GM12878 (cell line): Measurements from ENCODE around the gene SEMA5A. TPM values are rescaled to one million over a fixed set of nuclear protein-coding genes. Genes with fewer than 3 reads are reported as not detected.

Experiments used
- ATAC-seq: fragments of 200-7000 bp; cut with Tn5 transposase; 3 replicates; pipeline ENCODE4 v1.9.1; 2020; ENCODE audit warnings: mild to moderate bottlenecking, moderate library complexity
- BruUV-seq: library from RNA; stranded (reverse); fragments of 400-500 nt; replicated peaks from 2 replicates; lab custom pipeline; 2021; lab: Mats Ljungman, UMichigan
- CTCF ChIA-PET: fragments of 300-600 bp; sonication (Branson Sonifier 250); formaldehyde crosslinking; extraction: SDS; loops from one replicate; lab custom pipeline; 2021; ENCODE audit warnings: inconsistent platforms; lab: Yijun Ruan, JAX
- POLR2A ChIA-PET: fragments of 350-600 bp; formaldehyde crosslinking; extraction: SDS; loops from one replicate; lab custom pipeline; 2021; ENCODE audit warnings: inconsistent platforms; lab: Charles Lee
- RAD21 ChIA-PET: fragments of 300-600 bp; sonication (Branson Sonifier 250); formaldehyde crosslinking; loops from one replicate; lab custom pipeline; 2023; ENCODE audit warnings: antibody characterized with exemption; ENCODE audit not compliant: unreplicated experiment; lab: Charles Lee
- SMC1A ChIA-PET: fragments of 300-600 bp; sonication (Branson Sonifier 250); formaldehyde crosslinking; loops from one replicate; lab custom pipeline; 2023; ENCODE audit not compliant: unreplicated experiment, uncharacterized antibody; lab: Charles Lee
- DNase-seq: peaks from one replicate; pipeline ENCODE4 v3.0.0-alpha.2; 2011; ENCODE audit warnings: low read depth, low spot score
- FAIRE-seq: peaks from 3 replicates; lab custom pipeline; 2011; peaks lifted over from hg19 to GRCh38; lab: Jason Lieb, UNC
- H2AFZ ChIP-seq: 2 replicates; pipeline ENCODE4 v1.6.0; 2011; ENCODE audit warnings: low read depth, low read length, control low read depth; ENCODE audit not compliant: control insufficient read depth
- H3K27ac ChIP-seq: 2 replicates; pipeline ENCODE4 v1.5.1; 2011; ENCODE audit warnings: control low read depth; ENCODE audit not compliant: control insufficient read depth, insufficient read depth
- H3K27me3 ChIP-seq, 2 experiments: replicated peaks in 1 of 2; 2 replicates each; pipeline versions ENCODE4 v1.6.0 to v1.6.1; 2011; ENCODE audit warnings: low read length in 1 of 2; ENCODE audit not compliant: control insufficient read depth in 2 of 2, insufficient read depth in 2 of 2
- H3K36me3 ChIP-seq, 2 experiments: 2 replicates each; pipeline ENCODE4 v1.5.1; 2011; ENCODE audit warnings: low read length in 1 of 2; ENCODE audit not compliant: control insufficient read depth in 2 of 2, insufficient read depth in 2 of 2
- H3K4me1 ChIP-seq: 2 replicates; pipeline ENCODE4 v1.6.1; 2011; ENCODE audit warnings: mild to moderate bottlenecking, low read length, moderate library complexity, mixed read lengths; ENCODE audit not compliant: control insufficient read depth, insufficient read depth
- H3K4me2 ChIP-seq: 2 replicates; pipeline ENCODE4 v1.6.0; 2011; ENCODE audit warnings: control low read depth; ENCODE audit not compliant: control insufficient read depth, insufficient read depth
- H3K4me3 ChIP-seq: fragments of 200-600 bp; sonication (generic); 2 replicates; pipeline ENCODE4 v1.5.1; 2016
- H3K79me2 ChIP-seq: 2 replicates; pipeline ENCODE4 v1.6.0; 2011; ENCODE audit warnings: low read length; ENCODE audit not compliant: control insufficient read depth, insufficient read depth
- H3K9ac ChIP-seq: 2 replicates; pipeline ENCODE4 v1.8.0; 2011; ENCODE audit warnings: low read length, control low read depth, mixed read lengths; ENCODE audit not compliant: control insufficient read depth, insufficient read depth
- H3K9me3 ChIP-seq: replicated peaks from 3 replicates; pipeline ENCODE4 v1.5.1; 2011; ENCODE audit warnings: mild to moderate bottlenecking, low read length; ENCODE audit not compliant: control insufficient read depth, insufficient read depth
- H4K20me1 ChIP-seq: 2 replicates; pipeline ENCODE4 v1.6.0; 2011; ENCODE audit not compliant: control insufficient read depth, insufficient read depth
- BCL11A ChIP-seq: IDR thresholded peaks from 2 replicates; pipeline ENCODE4 v1.6.1; 2011; ENCODE audit warnings: low read depth, low read length
- CBX3 ChIP-seq: fragments of 200-600 bp; sonication (generic); IDR thresholded peaks from 2 replicates; pipeline ENCODE4 v1.6.1; 2016; ENCODE audit warnings: low read depth, borderline replicate concordance
- CREB1 ChIP-seq: IDR thresholded peaks from 2 replicates; pipeline ENCODE4 v1.6.1; 2012; ENCODE audit warnings: low read depth, mild to moderate bottlenecking, inconsistent platforms
- FOS ChIP-seq: IDR thresholded peaks from 3 replicates; pipeline ENCODE4 v1.6.1; 2011; ENCODE audit warnings: borderline replicate concordance; ENCODE audit not compliant: insufficient read length; ENCODE audit errors: extremely low read depth
- GABPA ChIP-seq: IDR thresholded peaks from 2 replicates; pipeline ENCODE4 v1.6.1; 2014; ENCODE audit warnings: antibody characterized with exemption, low read depth, mild to moderate bottlenecking, inconsistent platforms
- MTA2 ChIP-seq: fragments of 450-650 bp; IDR thresholded peaks from 2 replicates; pipeline ENCODE4 v1.6.1; 2016; ENCODE audit warnings: low read depth, mild to moderate bottlenecking, moderate library complexity
- MTA3 ChIP-seq: IDR thresholded peaks from 2 replicates; pipeline ENCODE4 v1.6.1; 2012; ENCODE audit warnings: low read length, inconsistent platforms, borderline replicate concordance
- MXI1 ChIP-seq: fragments of 150-350 bp; IDR thresholded peaks from 2 replicates; pipeline ENCODE4 v1.6.1; 2011; ENCODE audit warnings: low read depth, mild to moderate bottlenecking, inconsistent platforms, low read length, improper control_type of control experiment
- RBBP5 ChIP-seq: fragments of 200-600 bp; sonication (generic); conservative IDR thresholded peaks from 2 replicates; pipeline ENCODE4 v1.6.1; 2016
- SMAD5 ChIP-seq: IDR thresholded peaks from 2 replicates; pipeline ENCODE4 v1.6.1; 2016; ENCODE audit warnings: antibody characterized with exemption, low read depth
- STAT1 ChIP-seq: fragments of 450-650 bp; conservative IDR thresholded peaks from 2 replicates; pipeline ENCODE4 v1.6.1; 2014; ENCODE audit warnings: antibody characterized with exemption, mild to moderate bottlenecking
- STAT3 ChIP-seq: IDR thresholded peaks from 2 replicates; pipeline ENCODE4 v1.6.1; 2011; ENCODE audit warnings: low read depth, low read length, improper control_type of control experiment
- ZNF384 ChIP-seq: IDR thresholded peaks from 2 replicates; pipeline ENCODE4 v1.6.1; 2012; ENCODE audit warnings: low read depth, mild to moderate bottlenecking, low read length, improper control_type of control experiment, borderline replicate concordance
- WGBS: methylation state at CpG from one replicate; pipeline ENCODE4 v1.1.6; 2016; ENCODE audit warnings: low lambda C conversion rate; ENCODE audit not compliant: insufficient replicate concordance, insufficient coverage; ENCODE audit errors: missing lambda C conversion rate; 5-methylcytosine and 5-hydroxymethylcytosine counted together
- in situ Hi-C: fragments of 300-500 bp; cut with MboI; formaldehyde crosslinking; loops from 9 replicates; pipeline ENCODE4 v1.14.3; 2018; ENCODE audit warnings: mixed read lengths
- intact Hi-C: fragments of 100-400 bp; cut with micrococcal nuclease; formaldehyde crosslinking; loops from one replicate; pipeline ENCODE4 v1.14.2; 2022; ENCODE audit not compliant: unreplicated experiment
- polyA plus RNA-seq, 11 experiments: library from polyadenylated mRNA; depleted of rRNA in 4 of 11; unstranded in 6 of 11; stranded (reverse) in 5 of 11; fragments of >200 nt; fragmentation: Nextera tagmentation in 4 of 11; fragmentation: Illumina TruSeq in 1 of 11; extraction: Ambion mirVana in 4 of 11; extraction: Trizol in 1 of 11; gene quantifications; 1 replicate in 1 of 11; 2 replicates in 10 of 11; pipeline versions ENCODE4 v1.2.1 to v1.2.3, GENCODE V29; 2011 to 2016; ENCODE audit warnings: inconsistent platforms in 2 of 11, missing spikeins in 2 of 11, low read depth in 1 of 11
- total RNA-seq, 4 experiments: library from RNA; depleted of rRNA in 3 of 4; stranded (reverse); fragments of >200 nt in 3 of 4; fragmentation: Illumina TruSeq in 1 of 4; extraction: Trizol in 1 of 4; gene quantifications; 2 replicates each; pipeline versions ENCODE4 v1.2.1 to v1.2.3, GENCODE V29; 2013 to 2021
- TF ChIP-seq, protein P1 (sequence below): fragments of 450-650 bp; IDR thresholded peaks from 2 replicates; pipeline ENCODE4 v1.6.1; 2017; ENCODE audit warnings: low read depth, mild to moderate bottlenecking, moderate library complexity
- TF ChIP-seq, protein P2 (sequence below): fragments of 450-650 bp; IDR thresholded peaks from 2 replicates; pipeline ENCODE4 v1.6.1; 2017; ENCODE audit warnings: antibody characterized with exemption, mild to moderate bottlenecking, moderate library complexity

SEMA5A gene
- total and polyA plus RNA-seq, 10 of the 15 experiments (the other 5 are each of a cell fraction or from before 2014, with no cell fraction given), result 0.03 to 2.4 (median 0.09) TPM; not detected in 1

DNA sequence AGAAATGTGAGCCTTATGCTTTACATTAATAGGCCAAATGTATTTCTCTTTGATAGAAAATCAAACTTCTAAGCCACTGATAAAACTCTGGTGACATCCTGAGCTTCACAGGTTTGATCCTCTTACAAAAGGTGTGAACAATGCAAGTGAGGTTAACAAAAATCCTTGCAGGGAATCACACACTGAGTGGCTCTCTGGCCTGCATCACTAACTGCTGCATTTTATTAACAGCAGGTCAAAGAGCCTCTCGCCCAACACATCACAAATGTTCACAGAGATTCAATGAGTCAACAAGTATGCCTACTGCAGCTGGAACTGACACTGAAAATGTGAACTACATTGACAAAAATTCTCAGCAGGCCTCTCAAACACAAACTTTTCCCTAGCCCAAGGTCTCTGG lies 122.3 kb downstream of the SEMA5A start (continued):
- TF ChIP-seq, protein P1, sequence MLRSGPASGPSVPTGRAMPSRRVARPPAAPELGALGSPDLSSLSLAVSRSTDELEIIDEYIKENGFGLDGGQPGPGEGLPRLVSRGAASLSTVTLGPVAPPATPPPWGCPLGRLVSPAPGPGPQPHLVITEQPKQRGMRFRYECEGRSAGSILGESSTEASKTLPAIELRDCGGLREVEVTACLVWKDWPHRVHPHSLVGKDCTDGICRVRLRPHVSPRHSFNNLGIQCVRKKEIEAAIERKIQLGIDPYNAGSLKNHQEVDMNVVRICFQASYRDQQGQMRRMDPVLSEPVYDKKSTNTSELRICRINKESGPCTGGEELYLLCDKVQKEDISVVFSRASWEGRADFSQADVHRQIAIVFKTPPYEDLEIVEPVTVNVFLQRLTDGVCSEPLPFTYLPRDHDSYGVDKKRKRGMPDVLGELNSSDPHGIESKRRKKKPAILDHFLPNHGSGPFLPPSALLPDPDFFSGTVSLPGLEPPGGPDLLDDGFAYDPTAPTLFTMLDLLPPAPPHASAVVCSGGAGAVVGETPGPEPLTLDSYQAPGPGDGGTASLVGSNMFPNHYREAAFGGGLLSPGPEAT, result no peak
- TF ChIP-seq SMAD5, result no peak
- no peak for TF ChIP-seq RBBP5
- TF ChIP-seq CBX3, result no peak
- no peak for TF ChIP-seq BCL11A
- TF ChIP-seq MTA2, result no peak
- TF ChIP-seq ZNF384, result no peak
- no peak for TF ChIP-seq CREB1

DNA sequence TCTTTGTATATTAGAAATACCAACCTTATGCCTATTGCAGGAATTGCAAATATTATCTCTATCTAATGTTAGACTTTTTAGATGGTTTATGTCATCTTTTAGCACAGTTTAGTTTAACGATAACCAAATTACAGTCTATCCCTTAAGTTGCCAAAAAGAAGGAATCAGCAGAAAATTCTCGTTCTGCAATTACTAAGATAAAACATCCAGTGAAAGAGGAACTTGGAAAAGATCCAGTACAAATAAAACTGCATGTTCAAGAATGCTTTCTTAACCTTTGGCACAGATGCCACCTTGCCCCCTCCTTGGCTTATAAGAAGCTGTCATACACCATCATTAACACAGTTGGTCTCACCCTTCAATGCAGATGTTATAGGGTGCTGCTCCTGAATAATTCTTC lies 124.0 kb downstream of the SEMA5A start:
- intact Hi-C loops (no loop called here), in situ Hi-C loops (no loop called here)
- BruUV-seq, result no TSS peak
- Histone ChIP-seq H3K9ac (no peak overlapping the region), H3K4me2 (no peak overlapping the region), H3K4me1 (no peaks in the 10 kb centered on the region), H2AFZ (no peak overlapping the region), H3K4me3 (no peak overlapping the region), H3K36me3 (no peaks in the 10 kb centered on the region), H3K79me2 (no peaks in the 10 kb centered on the region), H4K20me1 (no peaks in the 10 kb centered on the region), H3K9me3 (no peaks in the 10 kb centered on the region; the same call in 1 of the 3 replicates), H3K27me3 (no peaks in the 10 kb centered on the region), H3K27ac (no peak overlapping the region)
- WGBS, result 26% methylated on average over 2 of the region's 2 CpGs
- no peak for FAIRE-seq
- RAD21 ChIA-PET, result no interaction called here
- SMC1A ChIA-PET, result no interaction called here
- POLR2A ChIA-PET, result no interaction called here
- CTCF ChIA-PET, result no interaction called here
- DNase-seq, result no peak
- ATAC-seq, result no peak
- TF ChIP-seq CBX3 (no peak), STAT1 (no peak), STAT3 (no peak), GABPA (no peak), MTA3 (no peak), FOS (no peak), MXI1 (no peak)
- TF ChIP-seq, protein P2, sequence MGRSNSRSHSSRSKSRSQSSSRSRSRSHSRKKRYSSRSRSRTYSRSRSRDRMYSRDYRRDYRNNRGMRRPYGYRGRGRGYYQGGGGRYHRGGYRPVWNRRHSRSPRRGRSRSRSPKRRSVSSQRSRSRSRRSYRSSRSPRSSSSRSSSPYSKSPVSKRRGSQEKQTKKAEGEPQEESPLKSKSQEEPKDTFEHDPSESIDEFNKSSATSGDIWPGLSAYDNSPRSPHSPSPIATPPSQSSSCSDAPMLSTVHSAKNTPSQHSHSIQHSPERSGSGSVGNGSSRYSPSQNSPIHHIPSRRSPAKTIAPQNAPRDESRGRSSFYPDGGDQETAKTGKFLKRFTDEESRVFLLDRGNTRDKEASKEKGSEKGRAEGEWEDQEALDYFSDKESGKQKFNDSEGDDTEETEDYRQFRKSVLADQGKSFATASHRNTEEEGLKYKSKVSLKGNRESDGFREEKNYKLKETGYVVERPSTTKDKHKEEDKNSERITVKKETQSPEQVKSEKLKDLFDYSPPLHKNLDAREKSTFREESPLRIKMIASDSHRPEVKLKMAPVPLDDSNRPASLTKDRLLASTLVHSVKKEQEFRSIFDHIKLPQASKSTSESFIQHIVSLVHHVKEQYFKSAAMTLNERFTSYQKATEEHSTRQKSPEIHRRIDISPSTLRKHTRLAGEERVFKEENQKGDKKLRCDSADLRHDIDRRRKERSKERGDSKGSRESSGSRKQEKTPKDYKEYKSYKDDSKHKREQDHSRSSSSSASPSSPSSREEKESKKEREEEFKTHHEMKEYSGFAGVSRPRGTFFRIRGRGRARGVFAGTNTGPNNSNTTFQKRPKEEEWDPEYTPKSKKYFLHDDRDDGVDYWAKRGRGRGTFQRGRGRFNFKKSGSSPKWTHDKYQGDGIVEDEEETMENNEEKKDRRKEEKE, result no peak
